GM18505 (cell line): ENCODE measurements around the gene GPC2.
"Not testable (repeated sequence)": the region's sequence is repeated elsewhere in the genome, so short reads cannot be mapped to it uniquely, and the experiment has no call there.

ENCODE experiments used
- ATAC-seq: cut with Tn5 transposase; IDR thresholded peaks from one replicate; pipeline ENCODE4 v1.9.1; 2021; ENCODE audit not compliant: unreplicated experiment
- POLR2A ChIP-seq: IDR thresholded peaks from 4 replicates; pipeline ENCODE4 v1.6.1; 2011; ENCODE audit warnings: borderline replicate concordance; ENCODE audit not compliant: insufficient read depth, insufficient read length; ENCODE audit errors: extremely low read depth

Gene GPC2

DNA sequence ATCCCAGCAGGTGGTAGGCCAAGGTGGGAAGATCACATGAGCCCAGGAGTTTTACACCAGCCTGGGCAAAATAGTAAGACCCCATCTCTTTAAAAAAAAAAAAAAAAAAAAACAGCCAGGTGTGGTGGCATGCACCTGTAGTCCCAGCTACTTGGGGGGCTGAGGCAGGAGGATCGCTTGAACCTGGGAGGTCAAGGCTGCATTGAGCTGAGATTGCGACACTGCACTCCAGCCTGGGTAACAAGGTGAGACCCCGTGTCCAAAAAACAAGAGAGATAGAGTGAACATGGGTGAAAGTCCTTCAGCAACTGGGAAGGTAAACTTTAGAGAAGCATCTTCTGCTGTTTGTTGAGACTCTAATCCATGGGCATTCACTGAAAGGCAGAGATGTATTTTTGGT lies 34.7 kb downstream of the GPC2 start:
- no peak for TF ChIP-seq POLR2A
- no peak for ATAC-seq

DNA sequence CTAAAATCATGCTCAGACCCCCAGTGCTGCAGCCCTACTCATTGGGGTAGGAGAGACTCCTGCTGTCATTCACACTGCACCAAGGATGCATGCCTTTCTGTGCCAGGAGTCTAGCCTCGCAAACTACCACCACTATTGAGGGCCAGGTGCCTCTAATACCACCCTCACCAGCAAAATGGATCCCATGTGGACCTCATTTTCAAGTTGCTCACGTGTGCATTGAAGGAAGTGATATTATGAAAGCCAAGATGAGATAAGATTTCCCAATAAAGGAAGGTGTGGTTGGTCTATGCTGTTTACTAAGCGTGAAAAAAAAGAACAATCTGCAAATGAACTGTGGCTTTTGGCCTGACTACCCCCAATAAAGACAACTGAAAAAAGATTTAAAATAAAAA lies 35.6 kb downstream of the GPC2 start:
- no peak for TF ChIP-seq POLR2A
- ATAC-seq: no peak

- ATAC-seq: no peak
- TF ChIP-seq POLR2A: no peak
These were observed 39.1 kb downstream of the GPC2 start for GRCh38 chr7:100137851-100138760.

- TF ChIP-seq POLR2A: no peak
- ATAC-seq: no peak
These were observed 44.5 kb downstream of the GPC2 start for GRCh38 chr7:100132697-100133151.

DNA sequence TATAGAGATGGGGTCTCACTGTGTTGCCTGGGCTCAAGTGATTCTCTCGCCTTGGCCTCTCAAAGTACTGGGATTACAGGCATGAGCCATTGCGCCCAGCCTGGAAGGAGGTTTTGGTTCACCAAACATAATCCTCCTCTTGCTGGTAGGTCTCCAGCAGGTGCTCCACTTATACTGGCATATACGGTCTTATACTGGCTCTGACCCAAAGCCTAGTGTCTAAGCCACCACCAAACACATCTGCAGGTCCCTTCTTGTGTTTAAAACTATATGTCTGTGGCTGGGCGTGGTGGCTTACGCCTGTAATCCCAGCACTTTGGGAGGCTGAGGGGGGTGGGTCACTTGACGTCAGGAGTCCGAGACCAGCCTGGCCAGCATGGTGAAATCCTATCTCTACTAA lies 45.1 kb downstream of the GPC2 start:
- TF ChIP-seq POLR2A: no peak

GRCh38 chr7:100130608-100131453 lies 46.4 kb downstream of the GPC2 start:
- no peak for ATAC-seq

More for the DNA sequence above, 45.1 kb downstream of the GPC2 start:
- no peak for ATAC-seq

GRCh38 chr7:100130220-100130607 lies 47.0 kb downstream of the GPC2 start:
- not testable (repeated sequence) for ATAC-seq

More at GRCh38 chr7:100130608-100131453, 46.4 kb downstream of the GPC2 start:
- no peak for TF ChIP-seq POLR2A

DNA sequence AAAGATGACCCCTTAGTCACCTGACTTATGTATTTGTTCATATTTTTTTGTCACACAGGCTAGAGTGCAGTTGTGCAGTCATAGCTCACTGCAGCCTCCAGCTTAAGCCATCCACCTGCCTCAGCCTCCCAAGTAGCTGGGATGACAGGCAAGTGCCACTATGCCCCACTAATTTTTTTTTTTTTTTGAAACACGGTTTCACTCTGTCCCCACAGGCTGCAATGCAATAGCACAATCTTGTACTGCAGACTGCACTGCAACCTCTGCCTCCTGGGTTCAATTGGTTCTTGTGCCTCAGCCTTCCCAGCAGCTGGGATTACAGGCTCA lies 48.6 kb downstream of the GPC2 start:
- TF ChIP-seq POLR2A: no peak

GRCh38 chr7:100127866-100128636 lies 49.1 kb downstream of the GPC2 start:
- TF ChIP-seq POLR2A: no peak
- peak; percentile 7 for ATAC-seq

More for the DNA sequence above, 48.6 kb downstream of the GPC2 start:
- ATAC-seq: no peak

DNA sequence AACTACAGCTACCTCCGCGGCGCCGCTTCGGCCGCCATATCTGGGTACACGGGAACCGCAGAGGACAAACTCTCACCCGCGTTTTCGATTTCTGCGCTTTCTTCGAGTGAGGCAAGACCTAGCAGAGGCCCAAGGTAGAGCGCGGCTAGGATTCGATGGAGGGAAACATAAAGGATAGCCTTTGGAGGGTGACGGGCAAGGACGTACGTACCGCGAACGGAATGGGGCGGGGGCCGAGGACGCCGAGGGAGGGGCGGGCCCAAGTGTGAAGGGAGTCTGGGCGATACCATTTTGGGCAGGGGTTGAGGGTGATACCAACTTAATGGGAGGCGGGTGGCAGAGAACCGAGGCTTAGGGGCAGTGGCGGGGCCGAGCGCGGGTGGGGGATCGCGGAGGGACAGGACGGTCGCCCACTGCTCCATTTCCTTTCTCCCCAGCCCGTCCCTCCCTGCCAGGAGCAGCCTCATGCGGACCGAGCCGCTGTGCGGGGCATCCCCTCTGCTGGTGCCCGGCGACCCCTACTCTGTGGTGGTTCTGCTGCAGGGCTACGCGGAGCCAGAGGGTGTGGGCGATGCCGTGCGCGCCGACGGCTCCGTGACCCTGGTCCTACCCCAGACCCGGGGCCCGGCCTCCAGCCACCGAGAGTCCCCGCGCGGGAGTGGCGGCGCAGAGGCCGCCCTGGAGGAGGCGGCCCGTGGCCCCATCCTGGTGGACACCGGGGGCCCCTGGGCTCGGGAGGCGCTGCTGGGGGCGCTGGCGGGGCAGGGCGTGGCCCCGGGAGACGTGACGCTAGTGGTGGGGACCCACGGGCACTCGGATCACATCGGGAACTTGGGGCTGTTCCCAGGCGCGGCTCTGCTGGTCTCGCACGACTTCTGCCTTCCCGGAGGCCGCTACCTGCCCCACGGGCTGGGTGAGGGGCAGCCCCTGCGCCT lies 50.0 kb downstream of the GPC2 start, which contains the start of gene MBLAC1:
MBLAC1 (plus strand) TSS at position 37 of the 935 bp plus-strand sequence; CDS start at position 466, 429 bp downstream.
- TF ChIP-seq POLR2A: peak; percentile 81
- peak; percentile 63 for ATAC-seq

DNA sequence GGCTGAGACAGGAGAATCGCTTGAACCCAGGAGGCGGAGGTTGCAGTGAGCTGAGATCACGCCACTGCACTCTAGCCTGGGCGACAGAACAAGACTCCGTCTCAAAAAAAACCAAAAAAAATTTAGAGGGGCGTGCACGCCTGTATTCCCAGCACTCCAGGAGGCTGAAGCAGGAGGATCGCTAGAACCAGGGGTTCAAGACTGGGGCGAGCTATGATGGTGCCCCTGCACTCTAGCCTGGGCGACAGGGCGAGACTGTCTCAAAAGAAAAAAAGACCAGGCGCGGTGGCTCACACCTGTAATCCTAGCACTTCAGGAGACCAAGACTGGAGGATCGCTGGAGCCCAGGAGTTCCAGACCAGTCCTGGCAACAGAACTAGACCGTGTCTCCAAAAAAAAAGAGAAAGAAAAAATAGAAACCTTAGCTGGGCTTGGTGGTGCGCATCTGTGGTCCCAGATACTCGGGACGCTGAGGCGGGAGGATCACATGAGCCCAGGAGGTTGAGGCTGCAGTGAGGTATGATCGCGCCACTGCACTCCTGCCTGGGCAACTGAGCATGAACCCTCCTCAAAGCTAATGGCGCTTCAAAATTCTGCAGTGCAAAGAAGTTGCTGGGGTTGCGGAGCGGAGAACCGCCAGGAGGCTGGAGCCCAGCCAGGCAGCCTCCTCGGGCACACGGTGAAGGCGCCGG lies 50.8 kb downstream of the GPC2 start:
- no peak for ATAC-seq
- TF ChIP-seq POLR2A: no peak
